ENCODE results near the gene DHX58.

DNA sequence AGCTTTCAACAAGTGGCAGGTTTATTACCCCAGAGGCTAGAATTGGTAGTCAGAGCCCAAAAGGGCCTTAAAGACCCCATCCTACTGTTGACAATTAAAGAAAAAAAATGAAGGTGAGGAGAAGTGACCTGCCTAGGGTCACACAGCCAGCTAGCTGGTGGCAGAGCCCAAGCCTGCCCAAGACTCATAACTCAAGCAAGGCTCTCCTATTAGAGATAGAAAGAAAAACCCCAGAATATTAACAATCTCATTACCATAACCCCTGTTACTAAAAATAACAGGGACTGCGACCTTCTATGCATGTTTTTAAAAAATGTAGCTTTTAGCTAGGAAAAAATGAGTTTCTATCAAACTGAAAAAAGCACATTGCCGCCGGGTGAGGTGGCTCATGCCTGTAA, 24.1 kb upstream of the DHX58 start:
- TF ChIP-seq CTCF (conservative IDR thresholded peaks at IDR 0.05; ENCODE audit: low read length) (no peak), EZH2phosphoT487 (IDR thresholded peaks at IDR 0.05; ENCODE audit: borderline replicate concordance, low read depth, low read length) (no peak)
